HG03442 (cell line): Measurements from ENCODE around the gene EPN2.

Experiments used
- ATAC-seq: cut with Tn5 transposase; IDR thresholded peaks from one replicate; pipeline ENCODE4 v1.9.1; 2021; ENCODE audit warnings: mild to moderate bottlenecking, moderate library complexity; ENCODE audit not compliant: unreplicated experiment

EPN2 gene

GRCh38 chr17:19309701-19310100 lies 72.5 kb downstream of the EPN2 start:
- ATAC-seq, result no peak

- no peak for ATAC-seq
Observed at GRCh38 chr17:19310151-19310550, 73.0 kb downstream of the EPN2 start.

GRCh38 chr17:19311016-19311415 lies 73.8 kb downstream of the EPN2 start:
- ATAC-seq, result no peak

- no peak for ATAC-seq
Observed at GRCh38 chr17:19311421-19312215, 74.5 kb downstream of the EPN2 start.

GRCh38 chr17:19312406-19312805 lies 75.2 kb downstream of the EPN2 start:
- no peak for ATAC-seq

- ATAC-seq, result no peak
Observed at GRCh38 chr17:19313066-19313745, 76.0 kb downstream of the EPN2 start.

GRCh38 chr17:19313746-19314651 lies 76.8 kb downstream of the EPN2 start:
- no peak for ATAC-seq

GRCh38 chr17:19315104-19315503 lies 77.9 kb downstream of the EPN2 start:
- no peak for ATAC-seq

- ATAC-seq, result no peak
Observed at GRCh38 chr17:19316761-19317358, 79.7 kb downstream of the EPN2 start.

- no peak for ATAC-seq
Observed at GRCh38 chr17:19317359-19318095, 80.4 kb downstream of the EPN2 start.

GRCh38 chr17:19318611-19319010 lies 81.4 kb downstream of the EPN2 start:
- ATAC-seq, result no peak

GRCh38 chr17:19319771-19320505 lies 82.8 kb downstream of the EPN2 start:
- ATAC-seq, result no peak

- ATAC-seq, result no peak
Observed at GRCh38 chr17:19320876-19321275, 83.7 kb downstream of the EPN2 start.

- no peak for ATAC-seq
Observed at GRCh38 chr17:19321481-19322128, 84.4 kb downstream of the EPN2 start.

GRCh38 chr17:19322129-19322505 lies 85.0 kb downstream of the EPN2 start:
- no peak for ATAC-seq

- ATAC-seq, result no peak
Observed at GRCh38 chr17:19322861-19323260, 85.7 kb downstream of the EPN2 start.

GRCh38 chr17:19325542-19325941 lies 88.4 kb downstream of the EPN2 start:
- ATAC-seq, result no peak

GRCh38 chr17:19327031-19327783 lies 90.0 kb downstream of the EPN2 start:
- ATAC-seq, result no peak
